ENCODE measurements around the gene SEC61B.
"Not testable (repeated sequence)": the region's sequence is repeated elsewhere in the genome, so short reads cannot be mapped to it uniquely, and the experiment has no call there.

SEC61B gene

GRCh38 chr9:99190597-99191283 is 31.3 kb upstream of the SEC61B start:
- in situ Hi-C loops (cut with HindIII; ENCODE audit: low sequenced_read_pairs) = no loop called here

GRCh38 chr9:99192786-99193465 is 29.2 kb upstream of the SEC61B start:
- in situ Hi-C loops (cut with HindIII; ENCODE audit: low sequenced_read_pairs) = no loop called here

DNA sequence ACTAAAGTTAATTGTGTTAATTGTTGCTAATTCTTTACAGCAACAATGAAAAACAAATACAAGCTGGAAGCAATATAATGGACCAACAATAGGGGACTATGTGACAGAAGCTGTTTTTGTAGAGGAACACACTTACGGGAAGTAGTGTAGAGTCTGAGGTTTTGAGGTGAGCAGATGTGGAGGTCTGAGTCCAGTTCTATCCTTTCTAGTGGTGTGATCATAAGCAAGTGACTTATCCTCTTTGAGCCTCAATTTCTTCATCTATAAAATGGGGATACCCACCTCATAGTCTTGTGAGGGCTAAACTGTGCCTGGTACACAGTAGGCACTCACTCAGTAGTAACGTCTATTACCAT is 28.6 kb upstream of the SEC61B start:
- in situ Hi-C loops (cut with HindIII; ENCODE audit: low sequenced_read_pairs) = no loop called here

DNA sequence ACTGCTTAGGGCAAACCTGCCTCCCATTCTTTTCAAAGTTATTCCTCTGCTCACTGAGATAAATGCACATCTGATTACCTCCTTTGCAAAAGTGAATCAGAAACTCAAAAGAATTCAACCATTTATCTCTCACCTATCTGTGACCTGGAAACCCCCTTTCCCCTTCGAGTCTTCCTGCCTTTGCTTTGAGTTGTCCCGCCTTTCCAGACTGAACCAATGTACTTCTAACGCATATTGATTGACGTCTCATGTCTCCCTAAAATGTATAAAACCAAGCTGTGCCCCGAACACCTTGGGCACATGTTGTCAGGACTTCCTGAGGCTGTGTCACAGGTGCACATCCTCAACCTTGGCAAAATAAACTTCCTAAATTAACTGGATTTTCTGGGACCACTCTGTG is 25.6 kb upstream of the SEC61B start:
- in situ Hi-C loops (cut with HindIII; ENCODE audit: low sequenced_read_pairs) = not testable (repeated sequence)

DNA sequence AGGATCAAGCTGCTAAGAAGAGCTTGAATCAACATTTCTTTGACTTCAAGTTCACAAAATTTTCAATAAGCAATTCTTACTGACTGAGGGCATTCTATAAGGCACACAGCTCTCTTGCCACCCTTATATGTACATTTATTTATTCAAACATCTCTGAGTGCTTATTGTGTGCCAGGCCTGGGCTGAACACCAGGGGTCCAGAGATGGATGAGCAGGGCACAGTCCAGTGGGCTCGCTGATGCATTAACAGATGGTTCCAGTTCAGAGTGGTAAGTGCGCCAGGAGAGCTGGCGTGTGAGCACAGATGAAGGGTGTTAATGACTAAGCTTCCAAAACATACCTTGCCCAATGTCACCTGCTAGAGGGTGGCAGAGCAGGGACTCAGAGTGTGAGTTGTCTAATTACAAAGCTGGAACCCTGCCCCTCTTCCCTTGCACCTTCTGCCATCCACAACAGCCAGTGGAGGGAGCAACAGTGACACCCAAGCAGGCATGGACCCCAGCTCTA is 24.9 kb upstream of the SEC61B start:
- in situ Hi-C loops (cut with HindIII; ENCODE audit: low sequenced_read_pairs) = no loop called here

DNA sequence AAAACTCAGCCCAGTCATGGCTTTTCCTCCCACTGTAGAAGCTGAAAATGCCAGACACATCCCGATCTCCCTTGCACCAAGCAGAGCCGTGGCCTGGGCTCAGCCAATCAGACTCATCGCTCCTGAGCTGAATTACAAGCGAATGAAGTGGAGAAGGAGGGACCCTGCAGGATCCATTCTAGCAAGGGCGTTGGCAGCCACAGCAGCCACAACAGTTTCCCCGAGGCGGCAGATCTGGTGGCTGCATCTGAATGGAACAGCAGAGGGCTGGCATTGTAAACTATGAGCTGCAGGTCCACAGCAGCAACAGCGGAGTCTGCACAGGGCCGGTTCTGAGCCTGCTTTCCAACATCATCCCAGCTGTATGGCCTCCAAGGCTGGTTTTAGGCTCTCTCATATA is 24.1 kb upstream of the SEC61B start:
- in situ Hi-C loops (cut with HindIII; ENCODE audit: low sequenced_read_pairs) = no loop called here

- in situ Hi-C loops (cut with HindIII; ENCODE audit: low sequenced_read_pairs) = no loop called here
Measured at GRCh38 chr9:99199938-99200539, 22.0 kb upstream of the SEC61B start.

- in situ Hi-C loops (cut with HindIII; ENCODE audit: low sequenced_read_pairs) = no loop called here
Measured at GRCh38 chr9:99201603-99202002, 20.5 kb upstream of the SEC61B start.

DNA sequence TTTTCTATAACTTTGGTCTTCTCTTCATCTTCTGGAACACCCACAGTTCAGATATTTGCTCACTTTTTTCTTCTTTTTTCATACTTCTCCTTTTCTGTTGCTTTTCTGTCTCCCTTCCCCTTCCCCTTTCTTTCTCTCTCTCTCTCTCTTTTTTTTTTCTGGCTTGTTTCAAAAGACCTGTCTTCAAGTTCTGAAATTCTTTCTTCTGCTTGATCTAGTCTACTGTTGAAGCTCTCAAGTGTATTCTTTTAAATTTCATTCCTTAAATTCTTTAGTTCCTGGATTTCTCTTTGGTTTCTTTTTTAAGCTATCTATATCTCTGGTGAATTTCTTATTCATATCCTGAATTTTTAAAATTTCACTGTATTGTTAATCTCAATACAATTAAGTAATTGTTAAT is 11.5 kb upstream of the SEC61B start:
- in situ Hi-C loops (cut with HindIII; ENCODE audit: low sequenced_read_pairs) = no loop called here

DNA sequence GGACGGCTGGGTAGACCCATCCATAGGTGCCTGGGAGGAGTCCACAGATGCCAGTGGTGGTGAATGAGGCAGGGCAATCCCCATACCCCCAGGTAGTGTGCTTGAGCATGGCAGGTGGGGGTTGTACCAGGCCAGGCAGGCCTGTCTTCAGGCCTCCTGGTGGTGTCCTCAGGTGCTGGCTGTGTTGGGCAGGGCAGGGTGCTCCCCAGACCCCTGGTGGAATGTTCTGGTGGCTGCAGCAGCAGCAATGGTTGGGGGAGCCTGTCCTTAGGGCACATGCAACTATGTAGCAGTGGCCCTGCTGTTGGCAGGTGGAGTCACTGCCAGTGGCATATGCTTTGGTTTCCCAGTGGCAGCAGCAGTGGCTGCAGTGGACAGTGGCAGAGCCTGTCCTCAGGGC is 10.3 kb upstream of the SEC61B start:
- in situ Hi-C loops (cut with HindIII; ENCODE audit: low sequenced_read_pairs) = no loop called here

DNA sequence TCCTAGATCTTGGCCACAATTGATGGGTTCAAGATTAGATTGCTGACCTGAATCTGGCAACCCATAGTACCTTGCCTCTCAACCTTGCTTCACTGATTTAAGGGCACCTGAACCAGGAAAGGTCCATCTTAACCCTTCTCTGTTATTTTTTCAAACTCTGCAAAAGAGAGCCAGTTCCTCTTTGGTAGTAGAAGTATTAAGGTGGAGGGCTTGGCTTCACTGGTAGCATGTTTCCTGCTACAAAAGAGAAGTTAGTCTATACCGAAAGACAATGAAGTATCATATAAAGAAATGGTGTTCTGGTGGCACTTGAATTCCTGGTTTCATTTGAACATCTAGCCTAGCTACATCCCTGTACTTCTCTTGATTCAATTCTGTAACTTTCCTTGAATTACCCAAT is 8.9 kb upstream of the SEC61B start:
- in situ Hi-C loops (cut with HindIII; ENCODE audit: low sequenced_read_pairs) = no loop called here

DNA sequence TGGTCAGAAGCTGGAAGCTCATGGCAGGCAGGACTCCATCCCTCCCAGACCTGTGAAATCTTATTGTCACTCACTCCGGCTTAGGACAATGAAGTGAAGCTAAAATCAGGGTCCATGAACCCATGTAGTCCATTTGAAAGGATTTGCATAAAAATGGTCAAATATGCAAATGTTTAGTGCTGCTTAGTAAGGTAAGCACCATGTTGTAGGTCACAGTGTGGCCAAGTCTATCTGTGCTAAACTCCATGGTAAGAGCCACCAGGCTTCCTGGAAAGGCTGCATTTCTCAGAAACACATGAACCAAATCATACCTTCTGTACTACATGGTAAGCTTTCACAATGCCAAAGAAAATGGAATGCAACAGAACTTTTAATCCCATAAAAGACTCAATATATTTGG is 6.0 kb upstream of the SEC61B start:
- in situ Hi-C loops (cut with HindIII; ENCODE audit: low sequenced_read_pairs) = no loop called here

- in situ Hi-C loops (cut with HindIII; ENCODE audit: low sequenced_read_pairs) = no loop called here
Measured at GRCh38 chr9:99220011-99220410, 2.1 kb upstream of the SEC61B start.

- in situ Hi-C loops (cut with HindIII; ENCODE audit: low sequenced_read_pairs) = no loop called here
Measured at GRCh38 chr9:99221266-99221620, 839 bp upstream of the SEC61B start.

GRCh38 chr9:99222416-99223270 is 561 bp downstream of the SEC61B start:
- in situ Hi-C loops (cut with HindIII; ENCODE audit: low sequenced_read_pairs) = no loop called here

GRCh38 chr9:99224445-99224844 is 2.4 kb downstream of the SEC61B start:
- in situ Hi-C loops (cut with HindIII; ENCODE audit: low sequenced_read_pairs) = no loop called here

DNA sequence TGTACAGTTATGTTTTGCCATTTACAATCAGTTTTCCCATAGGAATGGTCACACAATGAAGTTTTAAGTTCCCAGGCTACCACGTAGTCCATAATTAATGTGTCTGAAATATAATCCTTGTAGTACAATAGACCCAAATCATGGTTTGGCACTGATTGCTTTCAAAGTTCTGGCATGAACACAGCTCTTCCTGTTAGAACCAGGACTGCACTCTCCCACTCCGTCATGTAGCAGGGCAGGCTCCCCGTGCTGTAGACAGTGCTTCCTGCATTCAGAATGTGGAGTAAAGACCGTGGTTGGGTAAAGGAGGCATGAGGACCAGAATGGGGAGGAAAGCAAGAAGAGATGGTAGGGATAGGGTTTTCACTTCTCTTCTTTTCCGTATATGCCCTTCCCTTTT is 4.0 kb downstream of the SEC61B start:
- in situ Hi-C loops (cut with HindIII; ENCODE audit: low sequenced_read_pairs) = no loop called here

- in situ Hi-C loops (cut with HindIII; ENCODE audit: low sequenced_read_pairs) = no loop called here
Measured at GRCh38 chr9:99230206-99230605, 8.1 kb downstream of the SEC61B start.

- in situ Hi-C loops (cut with HindIII; ENCODE audit: low sequenced_read_pairs) = no loop called here
Measured at GRCh38 chr9:99231711-99232110, 9.6 kb downstream of the SEC61B start.

GRCh38 chr9:99234618-99235017 is 12.5 kb downstream of the SEC61B start:
- in situ Hi-C loops (cut with HindIII; ENCODE audit: low sequenced_read_pairs) = no loop called here

GRCh38 chr9:99235069-99235468 is 13.0 kb downstream of the SEC61B start:
- in situ Hi-C loops (cut with HindIII; ENCODE audit: low sequenced_read_pairs) = no loop called here

All from DLD1 (cell line).